IMR-90 (cell line): ENCODE data around the gene MSH5. TPM values are rescaled to one million over a fixed set of nuclear protein-coding genes. Genes with fewer than 3 reads are reported as not detected.
A peak's percentile ranks its signal among the peaks of the same experiment; 100 is the strongest.

Experiments
- ATAC-seq: fragments of 200-7000 bp; cut with Tn5 transposase; 2 replicates; pipeline ENCODE4 v1.9.1; 2020; ENCODE audit warnings: low read depth, mild to moderate bottlenecking, moderate library complexity
- BruUV-seq: library from RNA; stranded (reverse); fragments of 400-500 nt; replicated peaks from 2 replicates; lab custom pipeline; 2021; lab: Mats Ljungman, UMichigan
- CTCF ChIA-PET: fragments of 300-600 bp; formaldehyde crosslinking; extraction: SDS; loops from one replicate; lab custom pipeline; 2021; ENCODE audit warnings: antibody characterized with exemption; lab: Yijun Ruan, JAX
- POLR2A ChIA-PET: fragments of 300-600 bp; sonication (Branson Sonifier 250); formaldehyde crosslinking; loops from one replicate; lab custom pipeline; 2022; ENCODE audit warnings: antibody characterized with exemption; ENCODE audit not compliant: unreplicated experiment; lab: Charles Lee
- DNase-seq: peaks from one replicate; pipeline ENCODE4 v3.0.0; 2013
- H2AFZ ChIP-seq: replicated peaks from 2 replicates; pipeline ENCODE3; 2013; ENCODE audit warnings: low read length, mild to moderate bottlenecking; ENCODE audit not compliant: poor library complexity
- H2AK5ac ChIP-seq: 2 replicates; pipeline ENCODE4 v1.6.1; 2013; ENCODE audit warnings: low read depth, low read length, inconsistent platforms
- H2AK9ac ChIP-seq: replicated peaks from 2 replicates; pipeline ENCODE3; 2013; ENCODE audit warnings: mild to moderate bottlenecking, low read depth, low read length, moderate library complexity; ENCODE audit not compliant: poor library complexity
- H2BK120ac ChIP-seq: 2 replicates; pipeline ENCODE4 v1.6.1; 2013; ENCODE audit warnings: low read depth, low read length, inconsistent platforms
- H2BK15ac ChIP-seq: 3 replicates; pipeline ENCODE4 v1.6.1; 2013; ENCODE audit warnings: low read depth, low read length, inconsistent platforms
- H2BK20ac ChIP-seq: 2 replicates; pipeline ENCODE4 v1.6.1; 2013; ENCODE audit warnings: low read depth, mild to moderate bottlenecking, inconsistent platforms, low read length, moderate library complexity
- H2BK5ac ChIP-seq: 2 replicates; pipeline ENCODE4 v1.6.1; 2013; ENCODE audit warnings: mild to moderate bottlenecking, low read depth, low read length, inconsistent platforms; ENCODE audit not compliant: poor library complexity, severe bottlenecking
- H3K14ac ChIP-seq: replicated peaks from 2 replicates; pipeline ENCODE4 v1.6.1; 2013; ENCODE audit warnings: low read depth, low read length, inconsistent platforms
- H3K18ac ChIP-seq: 2 replicates; pipeline ENCODE4 v1.6.1; 2013; ENCODE audit warnings: low read depth, low read length, control low read depth
- H3K23ac ChIP-seq: 2 replicates; pipeline ENCODE4 v1.6.1; 2013; ENCODE audit warnings: low read depth, low read length, inconsistent platforms
- H3K27ac ChIP-seq: 2 replicates; pipeline ENCODE4 v1.5.1; 2013; ENCODE audit warnings: mild to moderate bottlenecking, control low read depth, low read length; ENCODE audit not compliant: insufficient read depth
- H3K27me3 ChIP-seq: 2 replicates; pipeline ENCODE4 v1.6.1; 2013; ENCODE audit warnings: low read length; ENCODE audit not compliant: control insufficient read depth, insufficient read depth
- H3K36me3 ChIP-seq: 2 replicates; pipeline ENCODE4 v1.6.1; 2013; ENCODE audit warnings: low read length, mixed read lengths; ENCODE audit not compliant: control insufficient read depth, insufficient read depth
- H3K4ac ChIP-seq: 2 replicates; pipeline ENCODE4 v1.6.1; 2013; ENCODE audit warnings: low read depth, low read length, inconsistent platforms
- H3K4me1 ChIP-seq: 2 replicates; pipeline ENCODE4 v1.6.1; 2013; ENCODE audit warnings: low read length, mixed read lengths; ENCODE audit not compliant: control insufficient read depth, insufficient read depth
- H3K4me2 ChIP-seq: 2 replicates; pipeline ENCODE4 v1.6.1; 2013; ENCODE audit warnings: low read depth, mild to moderate bottlenecking, control low read depth, low read length, moderate library complexity
- H3K4me3 ChIP-seq: 2 replicates; pipeline ENCODE4 v1.5.1; 2013; ENCODE audit warnings: low read depth, mild to moderate bottlenecking, control low read depth, low read length, moderate library complexity; ENCODE audit not compliant: insufficient read depth
- H3K56ac ChIP-seq: 2 replicates; pipeline ENCODE4 v1.6.1; 2013; ENCODE audit warnings: low read length, inconsistent platforms; ENCODE audit not compliant: insufficient read depth; ENCODE audit errors: extremely low read depth
- H3K79me1 ChIP-seq, 2 experiments: 2 replicates each; pipeline ENCODE4 v1.6.1; 2013; ENCODE audit warnings: low read length in 2 of 2, inconsistent platforms in 1 of 2, low read depth in 1 of 2
- H3K9ac ChIP-seq: 2 replicates; pipeline ENCODE4 v1.6.1; 2013; ENCODE audit warnings: low read depth, low read length, control low read depth
- H3K9me1 ChIP-seq: 2 replicates; pipeline ENCODE4 v1.6.1; 2013; ENCODE audit warnings: low read length, inconsistent platforms; ENCODE audit not compliant: insufficient read depth
- H3K9me3 ChIP-seq: 2 replicates; pipeline ENCODE4 v1.6.1; 2013; ENCODE audit warnings: low read length; ENCODE audit not compliant: control insufficient read depth, insufficient read depth
- H4K20me1 ChIP-seq: 2 replicates; pipeline ENCODE4 v1.6.1; 2013; ENCODE audit warnings: low read length, inconsistent platforms; ENCODE audit not compliant: insufficient read depth
- H4K5ac ChIP-seq: 2 replicates; pipeline ENCODE4 v1.6.1; 2013; ENCODE audit warnings: mild to moderate bottlenecking, low read depth, low read length, control low read depth
- H4K8ac ChIP-seq, 2 experiments: 2 replicates each; pipeline ENCODE4 v1.6.1; 2013; ENCODE audit warnings: low read depth in 2 of 2, low read length in 2 of 2, control low read depth in 1 of 2, inconsistent platforms in 1 of 2
- H4K91ac ChIP-seq: 2 replicates; pipeline ENCODE4 v1.6.1; 2013; ENCODE audit warnings: low read depth, low read length, inconsistent platforms; ENCODE audit not compliant: insufficient read depth
- CEBPB ChIP-seq: IDR thresholded peaks from 2 replicates; pipeline ENCODE4 v1.6.1; 2012; ENCODE audit warnings: low read depth, low read length, improper control_type of control experiment
- CHD1 ChIP-seq: IDR thresholded peaks from 2 replicates; pipeline ENCODE4 v1.6.1; 2012; ENCODE audit warnings: low read depth, low read length, improper control_type of control experiment
- CTCF ChIP-seq: conservative IDR thresholded peaks from 2 replicates; pipeline ENCODE4 v1.5.1; 2012; ENCODE audit warnings: mild to moderate bottlenecking, low read depth, low read length, improper control_type of control experiment
- FOS ChIP-seq: fragments of 150-350 bp; IDR thresholded peaks from 2 replicates; pipeline ENCODE4 v1.6.1; 2016; ENCODE audit warnings: low read depth, low read length
- MAFK ChIP-seq: IDR thresholded peaks from 2 replicates; pipeline ENCODE4 v1.6.1; 2012; ENCODE audit warnings: low read depth, low read length, improper control_type of control experiment
- MAZ ChIP-seq: IDR thresholded peaks from 2 replicates; pipeline ENCODE4 v1.6.1; 2012; ENCODE audit warnings: low read depth, mild to moderate bottlenecking, low read length, improper control_type of control experiment, moderate library complexity, borderline replicate concordance
- NFE2L2 ChIP-seq: fragments of 150-350 bp; IDR thresholded peaks from 2 replicates; pipeline ENCODE4 v1.6.1; 2016; ENCODE audit warnings: low read depth, mild to moderate bottlenecking, low read length
- RAD21 ChIP-seq: IDR thresholded peaks from 2 replicates; pipeline ENCODE4 v1.6.1; 2012; ENCODE audit warnings: low read length, improper control_type of control experiment
- RFX5 ChIP-seq: IDR thresholded peaks from 2 replicates; pipeline ENCODE4 v1.8.0; 2012; ENCODE audit warnings: low read depth, mild to moderate bottlenecking, low read length, moderate library complexity
- SMC3 ChIP-seq: fragments of 150-350 bp; IDR thresholded peaks from 2 replicates; pipeline ENCODE4 v1.6.1; 2016; ENCODE audit warnings: low read depth, mild to moderate bottlenecking, antibody characterized with exemption, low read length, moderate library complexity
- WGBS, 2 experiments: methylation state at CpG; one replicate each; pipeline versions ENCODE4 v1.1.5 to v1.1.7; 2013; ENCODE audit warnings: missing lambda C conversion rate in 2 of 2; ENCODE audit not compliant: insufficient read length in 1 of 2; ENCODE audit errors: extremely low coverage in 2 of 2; 5-methylcytosine and 5-hydroxymethylcytosine counted together
- dilution Hi-C: fragments of 300-500 bp; cut with HindIII; formaldehyde crosslinking; loops from one replicate; pipeline ENCODE4 v1.14.3; 2018; ENCODE audit warnings: low sequenced_read_pairs; ENCODE audit not compliant: unreplicated experiment
- in situ Hi-C: fragments of 300-500 bp; cut with MboI; formaldehyde crosslinking; loops from 3 replicates; pipeline ENCODE4 v1.14.3; 2019; ENCODE audit warnings: low sequenced_read_pairs, inconsistent platforms, mixed read lengths
- intact Hi-C: fragments of 100-400 bp; cut with micrococcal nuclease; formaldehyde crosslinking; loops from 2 replicates; pipeline ENCODE4 v1.10.0; 2022
- polyA plus RNA-seq, 3 experiments: library from polyadenylated mRNA; depleted of rRNA; stranded (reverse); fragments of >200 nt; gene quantifications; 2 replicates each; pipeline ENCODE4 v1.2.3, GENCODE V29; 2012; ENCODE audit warnings: low replicate concordance in 1 of 3
- total RNA-seq: library from RNA; depleted of rRNA; stranded (reverse); fragments of >200 nt; gene quantifications from 2 replicates; pipeline ENCODE4 v1.2.3, GENCODE V29; 2012

MSH5 gene
- total and polyA plus RNA-seq, 2 of the 4 experiments (the other 2 are of a cell fraction): 5.6 to 15.7 TPM

DNA sequence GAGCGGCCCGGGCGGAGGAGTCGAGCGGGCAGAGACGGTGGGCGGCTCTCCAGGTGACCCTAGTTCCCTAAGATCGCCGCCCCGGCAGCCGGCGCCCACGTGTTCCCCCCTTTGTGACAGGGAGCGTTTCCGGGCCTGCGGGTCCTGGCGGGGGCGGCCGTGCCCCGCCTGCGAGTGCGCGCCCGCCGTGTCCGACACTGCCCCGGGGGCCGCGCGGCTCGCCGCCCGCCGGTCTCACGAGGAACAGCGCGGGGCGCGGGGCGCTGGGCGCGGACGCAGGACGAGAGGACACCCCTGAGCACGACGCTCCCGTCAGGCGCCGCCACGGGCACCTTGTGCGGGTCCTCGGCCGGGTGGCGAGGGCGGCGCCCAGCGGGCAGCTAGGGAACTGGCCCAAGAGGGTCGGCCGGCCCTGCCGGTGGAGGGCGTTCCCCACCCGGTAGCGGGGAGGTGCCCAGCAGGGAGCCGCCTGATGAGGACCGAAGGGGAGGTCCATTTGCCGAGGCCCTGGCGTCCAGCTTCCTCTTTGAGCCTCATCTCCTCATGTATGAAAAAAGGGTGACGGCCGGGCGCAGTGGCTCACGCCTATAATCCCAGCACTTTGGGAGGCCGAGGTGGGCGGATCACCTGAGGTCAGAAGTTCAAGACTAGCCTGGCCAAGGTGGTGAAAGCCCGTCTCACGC is 56.0 kb downstream of the MSH5 start, which contains the start of gene VARS1 (continued):
- peak; percentile 53 for TF ChIP-seq RAD21

GRCh38 chr6:31796993-31797385 is 57.2 kb downstream of the MSH5 start:
- Histone ChIP-seq H4K20me1 (no peaks in the 10 kb centered on the region), H3K4me3 (no peak overlapping the region), H4K8ac (no peak overlapping the region), H3K9me3 (no peaks in the 10 kb centered on the region), H4K91ac (no peak overlapping the region), H3K18ac (no peak overlapping the region), H3K14ac (no peak overlapping the region), H3K27me3 (no peaks in the 10 kb centered on the region), H3K23ac (no peak overlapping the region), H3K27ac (no peak overlapping the region), H2AK5ac (no peak overlapping the region), H3K79me1 (peaks cover 0 to 35% of the 10 kb centered on the region in 2 experiments), H2AFZ (no peak overlapping the region), H3K4me1 (no peaks in the 10 kb centered on the region; the same call in 1 of the 2 replicates), H3K36me3 (peaks cover 10% of the 10 kb centered on the region), H3K4ac (no peak overlapping the region), H3K4me2 (no peak overlapping the region), H3K9me1 (no peaks in the 10 kb centered on the region), H2BK120ac (no peak overlapping the region), H2BK5ac (no peak overlapping the region), H2BK15ac (no peak overlapping the region), H2BK20ac (no peak overlapping the region), H4K5ac (no peak overlapping the region), H3K56ac (no peak overlapping the region), H3K9ac (no peak overlapping the region), H2AK9ac (no peak overlapping the region)
- 90% methylated on average over 2 of the region's 2 CpGs; no CpG with 5 or more reads in 1 of the 2 experiments for WGBS, 2 experiments
- ChIA-PET CTCF (interaction anchor here (1.6 kb wide), 1 partner anchor 9 kb away, joined by 10 read pairs; the partner anchor contains the start of gene LSM2), POLR2A (no interaction called here)
- dilution Hi-C loops: no loop called here
- intact Hi-C loops: no loop called here
- no peak for ATAC-seq
- no TSS peak for BruUV-seq
- TF ChIP-seq SMC3 (no peak), FOS (no peak), NFE2L2 (no peak), MAZ (no peak), RFX5 (no peak), CTCF (no peak), CHD1 (no peak), CEBPB (no peak), MAFK (no peak)
- in situ Hi-C loops: no loop called here
- DNase-seq: no peak
